ENCODE data around the gene BMF.
"Not testable (repeated sequence)": the region's sequence is repeated elsewhere in the genome, so short reads cannot be mapped to it uniquely, and the experiment has no call there.

Gene BMF

DNA sequence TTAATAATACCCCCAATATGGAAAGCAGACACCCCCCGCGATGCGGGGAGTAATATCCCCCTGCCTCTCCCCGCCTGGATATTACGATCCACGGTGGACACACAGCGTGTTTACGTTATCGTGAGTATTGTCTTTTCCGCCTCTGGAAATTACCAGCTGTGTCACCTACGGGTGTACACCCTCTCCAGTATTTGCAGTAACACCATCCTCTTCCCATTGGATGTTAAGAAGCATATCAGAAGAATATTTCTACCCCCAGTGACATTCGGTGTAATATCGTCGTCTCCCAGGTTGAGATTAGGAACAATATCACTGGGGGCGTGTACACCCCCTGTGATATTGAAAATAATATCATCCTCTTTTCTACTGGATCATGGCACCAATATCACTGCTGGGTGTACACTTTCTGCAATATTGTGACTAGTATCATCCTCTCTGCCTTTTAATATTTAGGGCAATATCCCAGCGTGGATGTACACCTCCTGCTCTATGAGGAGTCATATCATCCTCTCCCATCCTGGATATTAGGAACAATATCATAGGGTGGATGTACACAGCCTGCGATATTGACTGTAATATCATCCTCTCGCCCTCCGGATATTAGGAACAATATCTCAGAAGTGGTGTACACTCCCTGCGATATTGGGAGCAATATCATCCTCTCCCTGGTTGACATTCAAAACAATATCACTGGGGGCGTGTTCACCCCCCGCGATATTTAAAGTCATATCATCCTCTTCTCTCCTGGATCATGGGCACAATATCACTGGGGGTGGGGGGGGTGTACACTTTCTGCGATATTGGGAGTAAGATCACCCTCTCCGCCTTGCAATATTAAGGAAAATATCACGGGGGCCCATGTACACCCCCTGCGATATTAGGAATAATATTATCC is 20.3 kb upstream of the BMF start:
- in situ Hi-C loops (cut with MboI; ENCODE audit: low pct_unique_long_range_greater_than_20kb, low sequenced_read_pairs, unreplicated experiment) = no loop called here
- TF ChIP-seq, protein P1, sequence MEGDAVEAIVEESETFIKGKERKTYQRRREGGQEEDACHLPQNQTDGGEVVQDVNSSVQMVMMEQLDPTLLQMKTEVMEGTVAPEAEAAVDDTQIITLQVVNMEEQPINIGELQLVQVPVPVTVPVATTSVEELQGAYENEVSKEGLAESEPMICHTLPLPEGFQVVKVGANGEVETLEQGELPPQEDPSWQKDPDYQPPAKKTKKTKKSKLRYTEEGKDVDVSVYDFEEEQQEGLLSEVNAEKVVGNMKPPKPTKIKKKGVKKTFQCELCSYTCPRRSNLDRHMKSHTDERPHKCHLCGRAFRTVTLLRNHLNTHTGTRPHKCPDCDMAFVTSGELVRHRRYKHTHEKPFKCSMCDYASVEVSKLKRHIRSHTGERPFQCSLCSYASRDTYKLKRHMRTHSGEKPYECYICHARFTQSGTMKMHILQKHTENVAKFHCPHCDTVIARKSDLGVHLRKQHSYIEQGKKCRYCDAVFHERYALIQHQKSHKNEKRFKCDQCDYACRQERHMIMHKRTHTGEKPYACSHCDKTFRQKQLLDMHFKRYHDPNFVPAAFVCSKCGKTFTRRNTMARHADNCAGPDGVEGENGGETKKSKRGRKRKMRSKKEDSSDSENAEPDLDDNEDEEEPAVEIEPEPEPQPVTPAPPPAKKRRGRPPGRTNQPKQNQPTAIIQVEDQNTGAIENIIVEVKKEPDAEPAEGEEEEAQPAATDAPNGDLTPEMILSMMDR (IDR thresholded peaks at IDR 0.05; ENCODE audit: extremely low read depth, insufficient read depth, missing control alignments) = no peak
- no peak for DNase-seq (ENCODE audit: low spot score)

GRCh38 chr15:40125950-40126349 is 17.3 kb upstream of the BMF start:
- in situ Hi-C loops (cut with MboI; ENCODE audit: low pct_unique_long_range_greater_than_20kb, low sequenced_read_pairs, unreplicated experiment) = no loop called here
- DNase-seq (ENCODE audit: low spot score) = no peak
- TF ChIP-seq, protein P1 (IDR thresholded peaks at IDR 0.05; ENCODE audit: extremely low read depth, insufficient read depth, missing control alignments) = no peak

- DNase-seq (ENCODE audit: low spot score); in situ Hi-C loops (cut with MboI; ENCODE audit: low pct_unique_long_range_greater_than_20kb, low sequenced_read_pairs, unreplicated experiment): not testable (repeated sequence)
Measured at GRCh38 chr15:40124807-40125285, 16.2 kb upstream of the BMF start.

DNA sequence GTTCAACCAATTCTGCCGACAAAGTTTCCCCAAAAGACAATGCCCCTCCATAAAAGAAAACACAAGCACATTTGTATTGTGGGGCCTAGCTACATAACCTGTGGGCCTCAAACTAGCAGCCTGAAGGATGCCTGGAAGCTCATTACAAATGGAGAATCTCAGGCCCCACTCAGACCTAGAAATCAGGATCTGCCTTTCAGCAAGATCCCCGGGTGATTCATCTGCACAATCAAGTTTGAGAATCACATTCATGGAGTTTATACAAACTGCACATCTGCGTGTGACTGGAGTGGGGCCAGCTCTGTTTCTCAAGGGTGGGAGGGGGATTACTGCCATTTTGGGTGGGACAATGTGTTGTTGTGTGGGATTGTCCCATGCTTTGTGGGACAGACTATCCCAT is 15.7 kb upstream of the BMF start:
- in situ Hi-C loops (cut with MboI; ENCODE audit: low pct_unique_long_range_greater_than_20kb, low sequenced_read_pairs, unreplicated experiment); DNase-seq (ENCODE audit: low spot score): not testable (repeated sequence)

DNA sequence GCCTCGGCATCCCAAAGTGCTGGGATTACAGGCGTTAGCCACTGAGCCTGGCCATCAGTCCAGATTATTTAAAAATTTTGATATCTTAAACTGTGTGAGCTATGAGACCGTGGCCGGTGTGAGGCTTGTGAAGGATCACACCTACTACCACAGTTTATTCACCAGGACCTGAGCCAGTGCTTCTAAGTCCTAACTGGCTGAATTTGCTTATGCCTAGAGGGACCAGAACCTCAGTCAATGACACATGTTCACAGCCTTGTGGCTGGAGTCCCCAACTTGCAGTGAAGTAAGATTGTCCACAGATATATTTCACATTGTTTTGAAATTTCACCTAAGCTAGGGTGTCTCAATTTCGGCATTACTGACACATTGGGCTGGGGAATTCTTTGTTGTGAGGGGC is 15.2 kb upstream of the BMF start:
- DNase-seq (ENCODE audit: low spot score); in situ Hi-C loops (cut with MboI; ENCODE audit: low pct_unique_long_range_greater_than_20kb, low sequenced_read_pairs, unreplicated experiment): not testable (repeated sequence)

DNA sequence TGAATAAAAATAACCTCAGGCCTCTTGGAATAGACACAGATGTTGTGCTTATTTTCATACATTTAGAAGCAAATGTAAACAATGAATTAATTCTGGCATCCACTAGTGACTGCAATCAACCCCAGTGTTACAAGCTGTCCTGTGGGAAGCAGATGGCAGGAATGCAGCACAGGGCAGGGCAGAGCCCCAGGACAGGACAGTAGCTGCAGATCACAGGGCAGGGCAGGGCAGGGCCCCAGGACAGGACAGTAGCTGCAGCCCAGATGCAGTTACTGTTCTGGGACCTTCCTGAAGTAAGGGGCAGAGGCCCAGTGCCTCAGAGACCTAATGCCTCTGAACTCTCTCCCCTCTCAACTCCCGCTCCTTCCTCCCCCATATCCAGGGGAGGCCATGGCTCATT is 14.3 kb upstream of the BMF start:
- in situ Hi-C loops (cut with MboI; ENCODE audit: low pct_unique_long_range_greater_than_20kb, low sequenced_read_pairs, unreplicated experiment); DNase-seq (ENCODE audit: low spot score): not testable (repeated sequence)

DNA sequence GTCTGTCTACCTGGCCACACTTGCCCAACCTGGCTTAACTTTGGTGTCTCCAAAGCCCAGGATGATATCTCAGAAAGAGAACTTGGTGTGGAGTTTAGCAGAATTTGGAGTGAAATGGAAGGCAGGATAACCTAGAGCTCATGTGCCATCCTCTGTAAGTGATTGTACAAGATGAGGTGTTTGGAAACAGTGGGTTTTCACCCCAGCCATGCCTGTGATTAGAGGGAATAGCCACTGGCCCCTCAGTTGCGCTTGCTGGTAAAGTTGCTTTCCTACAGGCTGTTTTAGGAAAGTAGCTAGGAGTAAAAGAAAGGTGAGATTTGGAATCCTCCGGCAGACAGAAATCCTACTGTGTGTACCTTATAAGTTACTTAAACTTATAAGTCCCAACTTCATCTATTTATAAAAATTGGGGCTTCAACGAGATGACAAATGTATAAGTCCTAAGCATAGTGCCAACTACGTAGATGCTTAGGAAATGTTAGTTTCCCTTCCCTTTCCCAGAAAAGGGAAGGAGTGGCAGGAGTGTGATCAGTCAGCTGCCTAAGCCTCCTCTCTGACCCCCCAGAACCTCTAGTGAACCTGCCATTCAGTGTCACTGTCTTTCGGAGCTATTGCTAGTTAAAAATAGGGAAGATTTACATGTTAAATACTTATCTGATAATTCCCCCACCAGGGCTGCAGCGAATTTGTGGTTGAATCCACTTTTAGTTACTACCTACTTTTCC is 13.4 kb upstream of the BMF start:
- TF ChIP-seq, protein P1 (IDR thresholded peaks at IDR 0.05; ENCODE audit: extremely low read depth, insufficient read depth, missing control alignments) = no peak
- in situ Hi-C loops (cut with MboI; ENCODE audit: low pct_unique_long_range_greater_than_20kb, low sequenced_read_pairs, unreplicated experiment) = no loop called here
- DNase-seq (ENCODE audit: low spot score) = no peak

DNA sequence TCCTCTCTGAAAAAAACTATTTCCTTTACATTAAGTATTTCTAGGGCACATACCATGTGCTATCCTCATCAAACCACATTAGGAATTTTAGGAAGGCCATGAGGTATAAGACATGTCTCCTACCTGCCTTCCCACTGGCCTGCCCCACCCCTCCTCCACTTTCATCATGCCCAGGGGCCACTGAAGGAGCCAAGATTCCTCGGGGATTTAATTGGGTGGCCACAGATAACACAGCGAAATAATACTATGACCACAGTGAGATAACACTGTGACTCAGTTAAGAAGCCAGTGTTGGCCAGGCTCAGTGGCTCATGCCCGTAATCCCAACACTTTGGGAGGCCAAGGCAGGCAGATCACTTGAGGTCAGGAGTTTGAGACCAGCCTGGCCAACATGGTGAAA is 9.8 kb upstream of the BMF start:
- DNase-seq (ENCODE audit: low spot score) = no peak
- in situ Hi-C loops (cut with MboI; ENCODE audit: low pct_unique_long_range_greater_than_20kb, low sequenced_read_pairs, unreplicated experiment) = no loop called here
- TF ChIP-seq, protein P1 (IDR thresholded peaks at IDR 0.05; ENCODE audit: extremely low read depth, insufficient read depth, missing control alignments) = no peak

All from GM13977 (cell line).